Measurements from ENCODE around the gene SPRR5. TPM values are rescaled to one million over a fixed set of nuclear protein-coding genes. Genes with fewer than 3 reads are reported as not detected.

Gene SPRR5, protein sequence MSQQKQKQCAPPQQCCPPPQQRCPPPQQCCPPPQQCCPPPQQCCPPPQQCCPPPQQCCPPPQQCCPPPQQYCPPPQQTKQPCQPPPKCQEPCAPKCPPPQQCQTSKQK
- total RNA-seq: not detected
- long read RNA-seq: 0 reads

DNA sequence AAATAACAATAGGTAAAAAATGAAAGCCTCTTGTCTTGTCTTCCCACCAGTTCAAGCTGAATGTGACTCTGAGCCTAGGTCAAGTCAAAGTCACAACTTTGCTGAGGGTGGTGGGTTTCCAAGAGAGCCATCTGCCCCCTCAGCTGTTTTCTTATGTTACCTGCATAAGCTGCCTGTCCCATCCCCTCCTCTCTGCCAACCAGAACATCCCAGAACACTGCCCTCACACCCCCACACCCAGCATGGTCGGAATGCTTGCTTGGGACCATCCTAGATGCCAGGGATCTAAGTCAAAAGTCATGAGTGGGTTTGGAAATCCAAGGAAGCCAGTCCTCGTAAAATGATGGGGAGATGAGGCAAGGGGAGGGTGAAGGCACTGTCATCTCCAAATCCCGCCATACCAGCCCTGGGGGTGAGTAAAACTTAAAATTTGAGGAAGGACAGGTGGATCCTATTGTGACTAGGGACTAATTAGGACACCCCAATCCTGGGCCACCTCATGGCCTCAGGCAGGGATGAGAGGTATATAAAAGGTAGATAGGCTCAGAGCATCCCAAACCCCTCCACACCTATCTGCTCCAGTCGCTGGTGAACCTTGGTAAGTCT is at the start of gene SPRR5:
SPRR5 (plus strand) TSS at position 556 of the 606 bp plus-strand sequence. CDS start 1,349 bp downstream, outside the sequence.
- no peak for ATAC-seq
- intact Hi-C loops (cut with micrococcal nuclease): no loop called here
- DNase-seq: no peak

DNA sequence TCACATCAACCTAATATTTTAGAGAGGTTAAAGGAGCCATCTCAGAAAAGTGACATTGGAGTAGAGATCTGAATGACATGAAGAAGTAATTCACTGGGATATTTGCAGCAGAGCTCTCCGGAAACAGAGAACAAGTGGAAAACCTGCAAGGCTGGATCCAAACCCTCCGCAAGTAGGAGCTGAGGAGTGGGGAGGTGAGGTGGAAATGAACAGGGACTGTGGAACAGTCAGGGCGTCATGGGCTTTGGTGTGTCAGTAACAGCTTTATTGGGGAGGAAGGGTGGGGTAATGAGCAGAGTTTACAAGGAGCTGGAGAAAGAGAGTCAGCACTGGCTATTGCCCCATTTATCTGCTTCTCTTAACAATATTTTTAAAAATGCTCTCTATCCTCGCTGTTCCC is 48.0 kb upstream of the SPRR5 start:
- DNase-seq (no peak), ATAC-seq (no peak)
- intact Hi-C loops (cut with micrococcal nuclease): no loop called here

DNA sequence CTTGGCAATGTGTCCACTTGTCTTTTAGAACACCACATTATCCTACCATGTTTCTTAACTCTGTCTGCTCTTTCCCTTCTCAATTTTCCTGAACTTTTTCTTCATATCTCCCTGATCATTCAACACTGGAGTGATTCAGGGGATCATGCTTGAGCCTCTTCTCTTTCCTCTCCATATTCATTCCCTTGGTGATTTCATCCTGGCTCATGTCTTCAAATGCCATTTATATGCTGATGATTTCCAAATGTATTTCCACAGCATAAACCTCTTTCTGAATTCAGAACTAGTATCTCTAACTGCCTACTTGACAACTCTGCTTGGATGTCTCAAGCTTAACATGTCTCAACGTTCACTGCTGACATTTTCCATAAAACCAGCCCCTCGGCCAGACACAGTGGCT is 47.1 kb upstream of the SPRR5 start:
- intact Hi-C loops (cut with micrococcal nuclease): no loop called here
- DNase-seq (no peak), ATAC-seq (no peak)

DNA sequence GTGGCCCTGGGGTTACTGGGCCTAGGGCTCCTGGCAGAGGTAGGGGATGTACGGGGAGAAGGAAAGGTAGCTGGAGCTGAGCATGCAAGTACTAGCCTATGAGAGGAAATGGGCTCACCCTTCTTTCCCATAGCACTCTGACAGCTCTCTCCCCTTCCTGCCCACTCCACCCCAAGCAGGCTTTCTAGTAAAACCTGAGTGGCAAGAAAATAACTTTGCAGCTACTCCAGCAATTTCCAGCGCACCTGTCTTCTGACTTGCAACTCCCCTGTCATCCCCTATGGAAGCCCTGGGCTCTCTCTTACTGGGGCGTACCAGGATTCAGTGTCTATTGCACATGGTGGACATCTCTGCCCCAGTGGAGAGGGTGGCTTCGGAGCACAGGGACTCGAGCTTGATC is 45.4 kb upstream of the SPRR5 start:
- intact Hi-C loops (cut with micrococcal nuclease): no loop called here
- no peak for ATAC-seq
- DNase-seq: no peak

DNA sequence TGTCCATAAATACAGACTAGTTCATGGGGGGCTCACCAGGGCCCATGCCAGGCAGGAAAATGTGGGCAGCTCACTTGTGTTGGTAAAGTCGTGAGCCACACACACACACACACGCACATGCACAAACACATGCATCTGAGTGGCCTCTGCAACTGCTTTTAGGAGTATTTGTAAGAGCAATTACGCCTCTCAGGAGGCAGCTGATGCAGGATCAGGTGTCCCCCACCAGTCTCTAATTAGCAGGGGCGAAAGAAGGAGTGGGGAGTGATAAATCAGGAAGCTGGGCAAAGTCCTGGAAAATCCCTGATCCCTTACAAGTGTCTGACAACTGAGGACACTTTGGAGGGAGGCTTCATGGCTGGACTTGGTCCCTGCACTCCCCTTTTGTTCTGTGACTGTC is 44.4 kb upstream of the SPRR5 start:
- DNase-seq (no peak), ATAC-seq (no peak)
- intact Hi-C loops (cut with micrococcal nuclease): no loop called here

DNA sequence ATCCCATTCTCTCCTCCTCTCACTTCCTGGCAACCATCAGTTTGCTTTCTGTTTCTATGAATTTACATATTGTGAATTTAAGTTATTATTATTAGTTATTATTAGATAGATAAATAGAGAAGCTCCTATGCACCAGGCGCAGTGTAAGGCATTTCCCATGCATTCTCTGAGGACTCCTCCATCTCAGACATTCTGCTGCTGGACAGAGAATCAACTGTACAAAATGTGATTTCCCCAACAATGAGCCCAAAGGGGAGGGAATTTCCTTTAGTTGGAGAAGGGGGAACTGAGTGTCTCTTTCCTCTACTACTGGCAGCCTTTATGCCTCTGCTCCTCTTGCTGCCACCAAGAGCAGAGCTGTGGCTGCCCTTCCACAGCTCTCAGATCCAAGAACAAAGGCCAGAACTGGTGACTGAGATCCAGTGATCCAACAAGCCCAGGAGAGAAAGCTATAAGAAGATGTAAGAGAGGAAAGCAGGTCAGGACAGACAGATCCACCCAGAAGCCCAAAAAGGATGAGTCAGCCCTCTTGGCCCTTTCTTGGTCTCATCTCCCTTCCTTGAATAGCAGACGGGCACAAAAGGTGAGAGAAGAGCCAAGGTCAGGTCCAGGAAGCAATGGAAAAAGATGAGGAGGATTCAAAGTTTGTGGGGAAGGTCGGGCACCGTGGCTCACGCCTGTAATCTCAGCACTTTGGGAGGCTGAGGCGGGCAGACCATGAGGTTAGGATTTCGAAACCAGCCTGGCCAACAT is 42.1 kb upstream of the SPRR5 start:
- DNase-seq: no peak
- ATAC-seq: no peak
- intact Hi-C loops (cut with micrococcal nuclease): no loop called here

DNA sequence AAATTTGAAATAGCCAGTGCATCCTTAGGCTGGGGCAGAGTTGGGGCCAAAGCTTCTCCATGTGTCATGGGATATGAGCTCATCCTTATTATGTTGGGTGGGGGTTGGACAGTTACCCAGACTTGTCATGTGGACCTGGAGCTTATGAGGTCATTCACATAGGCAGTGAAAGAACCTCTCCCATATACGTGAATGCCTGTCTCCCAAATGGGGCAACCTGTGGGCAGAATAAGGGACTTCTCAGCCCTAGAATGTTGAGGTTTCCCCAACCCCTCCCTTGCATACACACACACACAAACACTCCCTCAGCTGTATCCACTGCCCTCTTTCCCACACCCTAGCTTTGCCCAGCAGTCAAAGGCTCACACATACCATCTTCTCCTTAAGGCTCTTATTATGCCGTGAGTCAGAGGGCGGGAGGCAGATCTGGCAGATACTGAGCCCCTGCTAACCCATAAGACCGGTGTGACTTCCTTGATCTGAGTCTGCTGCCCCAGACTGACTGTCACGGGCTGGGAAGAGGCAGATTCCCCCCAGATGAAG is 40.9 kb upstream of the SPRR5 start:
- DNase-seq (no peak), ATAC-seq (no peak)
- intact Hi-C loops (cut with micrococcal nuclease): no loop called here

DNA sequence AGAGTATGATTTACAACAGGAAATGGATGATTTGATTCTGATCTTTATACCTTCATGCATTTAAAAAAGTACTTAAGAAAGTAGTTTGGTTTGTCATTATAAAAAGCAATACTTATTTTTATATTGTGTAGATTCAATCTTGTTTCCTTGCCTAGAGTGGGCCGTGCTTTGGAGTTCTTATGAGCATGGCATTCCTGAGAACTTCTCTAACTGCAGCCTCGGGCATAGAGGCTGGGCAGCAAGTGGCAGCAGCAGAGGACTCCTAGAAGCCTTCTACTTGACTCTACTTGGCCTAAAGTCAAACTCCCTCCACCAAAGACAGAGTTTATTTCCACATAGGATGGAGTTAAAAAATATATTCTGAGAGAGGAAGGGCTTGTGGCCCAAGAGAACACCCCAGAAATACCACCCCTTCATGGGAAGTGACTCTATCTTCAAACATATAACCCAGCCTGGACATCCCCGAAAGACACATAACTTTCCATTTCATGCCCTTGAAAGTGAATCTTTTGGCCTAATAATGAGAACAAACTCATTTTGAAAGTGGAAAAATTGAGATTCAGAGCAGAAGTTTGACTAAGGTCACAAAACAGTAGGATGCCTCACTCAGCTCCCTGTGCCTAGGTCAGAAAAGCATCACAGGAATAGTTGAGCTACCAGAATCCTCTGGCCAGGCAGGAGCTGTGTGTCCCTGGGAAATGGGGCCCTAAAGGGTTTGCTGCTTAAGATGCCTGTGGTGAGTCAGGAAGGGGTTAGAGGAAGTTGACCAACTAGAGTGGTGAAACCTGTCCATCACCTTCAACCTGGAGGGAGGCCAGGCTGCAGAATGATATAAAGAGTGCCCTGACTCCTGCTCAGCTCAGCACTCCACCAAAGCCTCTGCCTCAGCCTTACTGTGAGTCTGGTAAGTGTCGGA is 39.1 kb upstream of the SPRR5 start, which contains the start of gene IVL:
IVL (plus strand) TSS at position 861 of the 916 bp plus-strand sequence. CDS start 1,252 bp downstream, outside the sequence.
- ATAC-seq: no peak
- DNase-seq: no peak
- intact Hi-C loops (cut with micrococcal nuclease): no loop called here

DNA sequence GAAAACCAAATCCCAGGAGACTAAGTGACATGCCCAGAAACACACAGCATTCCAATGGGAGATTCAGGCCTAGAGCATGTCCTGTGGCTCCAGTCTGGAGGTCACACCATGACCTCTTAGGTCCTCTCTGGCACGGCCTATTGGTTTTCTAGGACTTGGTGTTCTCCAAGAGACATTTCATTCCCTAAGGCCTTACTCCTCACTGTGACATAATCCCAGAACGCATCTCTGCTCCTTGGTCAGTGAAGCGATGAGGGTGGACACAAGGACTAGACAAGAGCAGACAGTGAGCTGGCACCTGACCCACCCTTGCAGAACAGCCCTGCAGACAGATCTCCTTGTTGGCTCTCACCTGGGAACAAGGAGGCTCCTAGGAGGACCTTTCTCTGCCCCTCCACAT is 37.8 kb upstream of the SPRR5 start:
- no peak for DNase-seq
- intact Hi-C loops (cut with micrococcal nuclease): no loop called here
- no peak for ATAC-seq

DNA sequence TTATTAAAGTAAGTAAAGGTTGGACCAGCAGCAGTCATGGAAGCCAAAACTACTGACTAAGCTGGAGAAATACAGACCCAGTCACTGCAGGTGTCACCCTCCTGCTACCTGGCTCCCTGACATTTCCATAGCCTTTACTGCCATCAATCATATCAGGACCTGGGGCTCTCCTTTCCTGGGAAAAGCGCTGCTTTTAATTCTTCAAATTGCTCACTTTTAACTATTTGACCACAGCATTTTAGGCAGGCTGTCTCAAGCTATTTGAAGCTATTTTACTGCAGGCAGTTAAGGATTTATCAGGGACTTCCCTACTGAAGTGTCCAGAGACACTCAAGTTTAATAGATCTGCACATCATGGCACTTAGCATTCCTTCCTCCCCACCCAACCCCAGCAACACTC is 34.5 kb upstream of the SPRR5 start:
- intact Hi-C loops (cut with micrococcal nuclease): no loop called here
- ATAC-seq (no peak), DNase-seq (no peak)

DNA sequence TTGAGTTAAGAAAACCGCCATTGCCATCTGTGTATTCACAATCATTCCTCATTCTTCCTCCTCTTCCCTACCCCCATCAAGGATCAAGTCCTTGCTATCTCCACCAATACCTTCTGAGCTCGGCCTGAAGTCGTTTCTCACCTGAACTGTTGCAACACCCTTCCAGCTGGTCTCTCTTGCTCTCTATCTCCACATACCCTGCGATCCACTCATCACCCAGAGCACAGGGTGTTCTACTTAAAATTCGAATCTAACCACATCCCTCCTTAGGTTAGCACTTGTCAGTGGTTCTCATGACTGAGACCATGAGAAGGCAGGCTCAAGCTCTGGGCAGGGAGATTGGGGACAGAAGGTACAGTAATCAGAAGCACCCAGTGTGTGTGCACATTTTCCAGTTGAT is 34.1 kb upstream of the SPRR5 start:
- intact Hi-C loops (cut with micrococcal nuclease): no loop called here
- no peak for DNase-seq
- ATAC-seq: no peak

DNA sequence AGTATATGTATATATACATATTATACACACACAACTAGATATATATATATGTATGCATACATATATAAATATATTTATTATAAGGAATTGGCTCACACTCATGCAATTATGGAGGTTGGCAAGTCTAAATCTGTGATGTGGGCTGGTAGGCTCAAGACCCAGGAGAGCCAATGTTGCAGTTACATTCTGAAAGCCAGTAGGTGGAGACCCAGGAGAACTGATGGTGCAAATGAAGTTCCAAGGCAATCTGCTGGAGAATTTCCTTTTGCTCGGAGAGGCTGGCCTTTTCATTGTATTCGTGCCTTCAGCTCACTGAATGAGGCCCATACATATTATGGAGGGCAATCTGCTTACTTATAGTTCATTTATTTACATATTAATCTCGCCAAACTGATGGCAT is 29.2 kb upstream of the SPRR5 start:
- no peak for DNase-seq
- intact Hi-C loops (cut with micrococcal nuclease): no loop called here
- ATAC-seq: no peak

DNA sequence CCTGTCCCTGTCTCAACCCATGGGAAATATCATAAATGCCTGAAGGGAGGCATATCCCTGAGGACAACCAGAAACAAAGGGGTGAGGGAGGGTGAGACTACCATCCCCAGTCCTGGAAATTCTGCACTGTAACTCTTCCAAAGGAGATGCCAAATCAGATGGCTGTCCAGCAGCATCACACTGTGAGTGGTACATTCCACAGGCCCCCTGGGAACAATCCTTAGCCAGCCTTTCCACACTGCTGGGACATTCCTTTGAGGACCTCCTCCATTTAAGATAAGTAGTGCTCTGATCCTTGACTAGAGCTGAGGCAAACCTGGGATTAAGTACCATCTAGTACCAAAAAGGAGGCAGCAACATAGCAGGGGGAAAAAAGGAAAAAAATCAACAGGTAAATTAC is 27.9 kb upstream of the SPRR5 start:
- intact Hi-C loops (cut with micrococcal nuclease): no loop called here
- DNase-seq (no peak), ATAC-seq (no peak)

DNA sequence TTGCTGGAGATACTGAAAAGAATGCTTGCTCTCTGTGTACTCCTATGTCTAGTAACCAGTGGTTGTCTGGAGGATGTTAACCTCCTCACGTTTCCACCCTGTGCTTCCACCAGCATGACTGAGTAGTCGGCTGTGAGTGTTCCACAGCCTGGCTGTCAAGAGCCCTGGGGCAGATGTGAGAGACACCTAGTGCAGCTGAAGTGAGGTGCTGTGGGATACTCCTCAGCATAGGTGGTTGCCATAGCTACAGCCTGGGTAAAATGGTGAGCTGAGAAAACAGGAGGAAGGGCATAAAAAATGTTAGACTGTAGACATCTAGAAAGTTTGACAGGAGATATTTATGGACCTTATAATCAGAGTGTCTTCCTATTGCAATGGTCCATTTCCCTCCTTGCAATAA is 22.8 kb upstream of the SPRR5 start:
- ATAC-seq (no peak), DNase-seq (no peak)
- intact Hi-C loops (cut with micrococcal nuclease): no loop called here

DNA sequence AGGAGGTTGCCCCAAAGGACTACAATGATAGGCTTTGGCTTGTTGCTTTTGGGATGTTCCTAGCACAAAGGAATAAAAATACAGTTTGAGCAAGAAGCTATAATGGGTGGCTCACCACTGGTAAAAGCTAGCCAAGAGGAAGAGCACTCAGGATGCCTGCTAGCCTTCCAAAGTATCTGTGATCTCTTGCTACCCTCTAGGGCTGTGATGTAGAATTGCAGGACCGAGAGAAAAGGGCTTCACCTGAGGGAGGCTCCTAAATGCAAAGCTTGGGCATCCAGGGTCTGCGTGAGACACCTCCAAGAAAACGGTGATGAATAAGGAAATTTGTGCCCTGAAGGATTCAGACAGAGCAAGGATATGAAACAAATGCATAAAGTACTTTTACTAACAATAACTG is 20.9 kb upstream of the SPRR5 start:
- ATAC-seq: no peak
- DNase-seq: no peak
- intact Hi-C loops (cut with micrococcal nuclease): no loop called here

DNA sequence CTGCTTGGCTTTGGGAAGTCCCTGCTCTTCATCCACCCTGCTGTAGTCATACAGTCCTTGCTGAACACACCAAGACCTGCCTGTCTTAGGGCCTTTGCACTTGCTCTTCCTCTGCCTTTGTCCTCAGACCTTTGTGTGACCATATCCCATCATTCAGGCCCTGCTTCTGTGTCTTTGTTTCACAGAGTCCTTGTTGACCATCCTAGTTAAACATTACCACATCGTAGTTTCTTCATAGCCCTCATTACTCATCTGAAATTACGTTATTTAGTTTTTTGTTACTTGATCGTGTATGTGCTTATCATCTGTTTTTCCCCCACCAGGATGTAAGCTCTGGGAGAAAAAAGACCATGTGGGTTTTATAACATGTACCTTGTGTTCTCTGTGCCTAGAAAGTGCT is 18.3 kb upstream of the SPRR5 start:
- intact Hi-C loops (cut with micrococcal nuclease): no loop called here
- ATAC-seq: no peak
- DNase-seq: no peak

DNA sequence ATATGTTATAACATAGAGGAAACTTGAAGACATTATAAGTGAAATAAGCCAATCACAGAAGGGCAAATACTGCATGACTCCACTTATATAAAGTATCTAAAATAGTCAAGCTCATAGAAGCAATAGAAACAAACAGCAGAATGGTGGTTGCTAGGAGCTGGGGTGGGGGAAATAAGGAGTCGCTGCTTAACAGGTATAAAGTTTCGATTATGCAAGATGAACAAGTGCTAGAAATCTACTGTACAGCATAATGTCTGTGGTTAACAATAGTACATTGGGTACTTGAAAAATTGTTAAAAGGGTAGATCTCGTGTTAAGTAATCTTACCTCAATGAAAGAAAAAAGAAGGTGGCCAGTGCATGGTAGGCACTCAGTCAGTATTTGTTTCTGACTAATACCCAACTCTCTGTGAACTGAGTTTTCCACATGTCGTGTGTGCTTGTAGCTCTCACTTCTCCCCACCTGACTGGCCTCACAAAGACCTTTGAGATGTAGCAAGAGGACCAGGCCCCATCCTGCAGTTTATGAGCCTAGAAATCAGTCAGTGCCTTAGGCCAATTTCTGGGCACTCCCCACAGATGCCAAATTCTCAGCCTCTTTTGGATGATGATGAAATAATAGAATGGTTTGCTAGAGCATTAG is 14.7 kb upstream of the SPRR5 start:
- DNase-seq (no peak), ATAC-seq (no peak)
- intact Hi-C loops (cut with micrococcal nuclease): no loop called here

DNA sequence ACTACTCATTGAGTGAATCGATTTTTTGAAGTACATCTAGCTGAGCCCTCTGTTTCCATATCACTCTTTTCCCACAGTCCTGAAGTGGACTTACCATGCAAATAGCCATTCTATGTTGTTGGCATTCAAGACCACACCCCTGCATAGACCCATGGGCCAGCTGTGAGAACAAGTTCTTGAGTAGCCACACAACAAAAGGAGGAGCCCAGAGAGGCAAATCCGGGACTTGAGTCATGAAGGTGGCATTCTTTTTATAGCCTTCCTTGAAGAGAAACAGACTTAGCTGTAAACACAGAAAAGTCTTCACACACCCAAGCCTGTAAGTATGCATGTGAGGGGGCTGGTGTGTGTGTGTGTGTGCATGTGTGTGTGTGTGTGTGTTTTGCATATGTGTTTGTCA is 13.8 kb upstream of the SPRR5 start:
- intact Hi-C loops (cut with micrococcal nuclease): no loop called here
- ATAC-seq (no peak), DNase-seq (no peak)

DNA sequence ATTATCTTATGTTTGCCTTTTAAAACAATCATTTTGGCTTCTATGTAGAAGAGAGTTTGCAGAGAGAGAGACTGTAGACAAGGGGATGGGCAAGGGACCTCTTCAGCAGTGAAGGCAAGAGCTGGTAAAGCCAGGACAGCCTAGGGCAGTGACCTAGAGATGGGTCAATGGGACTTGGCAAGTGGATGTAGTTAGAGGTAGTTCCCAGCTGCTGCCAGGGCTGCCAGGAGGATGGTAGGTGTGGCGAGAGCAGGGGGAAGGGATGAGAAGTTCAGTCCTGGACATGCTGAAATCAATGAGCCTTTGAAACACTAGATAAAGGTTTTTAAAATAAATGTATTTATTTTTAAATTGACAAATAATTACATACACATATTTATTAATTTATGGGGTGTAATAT is 6.4 kb upstream of the SPRR5 start:
- DNase-seq (no peak), ATAC-seq (no peak)
- intact Hi-C loops (cut with micrococcal nuclease): no loop called here

Data from left ventricle myocardium superior (tissue), 1 donor.